B cell (primary cell): ENCODE results near the gene MTPN. TPM values are rescaled to one million over a fixed set of nuclear protein-coding genes. Genes with fewer than 3 reads are reported as not detected.

Experiments
- ATAC-seq: fragments of 200-7000 bp; cut with Tn5 transposase; one replicate; pipeline ENCODE4 v1.10.0; 2021; ENCODE audit warnings: low read depth, mild to moderate bottlenecking, moderate number of reproducible peaks, moderate library complexity
- CTCF ChIA-PET: fragments of 350-600 bp; sonication (Branson Sonifier 250); formaldehyde crosslinking; loops from one replicate; lab custom pipeline; 2021; ENCODE audit warnings: antibody characterized with exemption, inconsistent platforms; lab: Charles Lee
- POLR2A ChIA-PET: fragments of 350-600 bp; sonication (Branson Sonifier 250); formaldehyde crosslinking; loops from one replicate; lab custom pipeline; 2021; ENCODE audit warnings: antibody characterized with exemption; lab: Charles Lee
- DNase-seq: peaks from one replicate; pipeline ENCODE4 v3.0.0; 2013
- H2AFZ ChIP-seq: 2 replicates; pipeline ENCODE4 v1.6.1; 2012; ENCODE audit warnings: mild to moderate bottlenecking, low read depth, low read length; ENCODE audit not compliant: insufficient read depth, poor library complexity, severe bottlenecking
- H3K27ac ChIP-seq, 2 donors: 1 replicate in 1 of 2; 2 replicates in 1 of 2; pipeline ENCODE4 v1.5.1; 2012 to 2013; ENCODE audit warnings: low read length in 2 of 2, mild to moderate bottlenecking in 2 of 2, moderate library complexity in 1 of 2
- H3K27me3 ChIP-seq, 4 experiments: fragments of 200-600 bp in 1 of 4; sonication (generic) in 1 of 4; replicated peaks in 1 of 4; 1 replicate in 2 of 4; 2 replicates in 2 of 4; pipeline versions ENCODE4 v1.6.1 to v1.7.0; 2013 to 2016; ENCODE audit warnings: low read length in 3 of 4, mild to moderate bottlenecking in 2 of 4, mixed read lengths in 1 of 4, moderate library complexity in 1 of 4; ENCODE audit not compliant: insufficient read depth in 4 of 4, control insufficient read depth in 3 of 4; ENCODE audit errors: control extremely low read depth in 1 of 4
- H3K36me3 ChIP-seq, 2 experiments: replicated peaks in 1 of 2; 1 replicate in 1 of 2; 2 replicates in 1 of 2; pipeline versions ENCODE4 v1.6.1 to v1.7.1; 2013; ENCODE audit warnings: low read length in 1 of 2; ENCODE audit not compliant: insufficient read depth in 2 of 2, control insufficient read depth in 1 of 2; ENCODE audit errors: control extremely low read depth in 1 of 2, extremely low read depth in 1 of 2
- H3K4me1 ChIP-seq, 2 donors: fragments of 200-600 bp in 1 of 2; sonication (generic) in 1 of 2; 1 replicate in 1 of 2; 2 replicates in 1 of 2; pipeline versions ENCODE4 v1.5.1 to v1.6.1; 2013 to 2017; ENCODE audit warnings: low read length in 2 of 2; ENCODE audit not compliant: control insufficient read depth in 2 of 2, insufficient read depth in 2 of 2
- H3K4me2 ChIP-seq: replicated peaks from 2 replicates; pipeline ENCODE3; 2012; ENCODE audit warnings: mild to moderate bottlenecking, low read depth, low read length; ENCODE audit not compliant: poor library complexity, severe bottlenecking
- H3K4me3 ChIP-seq, 5 experiments: fragments of 200-600 bp in 1 of 5; sonication (generic) in 1 of 5; 1 replicate in 3 of 5; 2 replicates in 2 of 5; pipeline versions ENCODE4 v1.5.1 to v1.7.0; 2011 to 2016; ENCODE audit warnings: low read length in 4 of 5, mild to moderate bottlenecking in 4 of 5, low read depth in 2 of 5, control low read depth in 1 of 5, moderate library complexity in 1 of 5; ENCODE audit not compliant: insufficient read depth in 1 of 5; ENCODE audit errors: control extremely low read depth in 1 of 5, extremely low read depth in 1 of 5
- H3K79me2 ChIP-seq: fragments of 200-600 bp; sonication (generic); one replicate; pipeline ENCODE4 v1.6.0; 2016; ENCODE audit warnings: low read length; ENCODE audit not compliant: control insufficient read depth, insufficient read depth
- H3K9ac ChIP-seq: fragments of 200-600 bp; sonication (generic); 2 replicates; pipeline ENCODE4 v1.6.1; 2017; ENCODE audit warnings: mild to moderate bottlenecking, low read length, moderate library complexity
- H3K9me3 ChIP-seq, 3 donors: one replicate each; pipeline versions ENCODE4 v1.6.1 to v1.7.1; 2013; ENCODE audit warnings: low read length in 2 of 3; ENCODE audit not compliant: control insufficient read depth in 2 of 3, insufficient read depth in 1 of 3; ENCODE audit errors: control extremely low read depth in 1 of 3
- H4K20me1 ChIP-seq: 2 replicates; pipeline ENCODE4 v1.6.0; 2012; ENCODE audit warnings: mild to moderate bottlenecking, low read length; ENCODE audit not compliant: insufficient read depth, control insufficient read depth, poor library complexity, severe bottlenecking
- H3K27ac Mint-ChIP-seq: one replicate; pipeline ENCODE4 v1.8.0; 2021; ENCODE audit warnings: mixed read lengths
- H3K27me3 Mint-ChIP-seq: one replicate; pipeline ENCODE4 v1.8.0; 2021; ENCODE audit warnings: mixed read lengths
- H3K4me1 Mint-ChIP-seq: one replicate; pipeline ENCODE4 v1.8.0; 2021; ENCODE audit warnings: mixed read lengths
- H3K4me3 Mint-ChIP-seq: one replicate; pipeline ENCODE4 v1.8.0; 2021; ENCODE audit warnings: mixed read lengths
- H3K9me3 Mint-ChIP-seq: one replicate; pipeline ENCODE4 v1.8.0; 2022; ENCODE audit warnings: mixed read lengths; ENCODE audit not compliant: insufficient read depth
- EZH2 ChIP-seq: IDR thresholded peaks from 2 replicates; pipeline ENCODE4 v1.6.1; 2012; ENCODE audit warnings: borderline replicate concordance, low read depth, mild to moderate bottlenecking, moderate library complexity, low read length; ENCODE audit not compliant: insufficient read depth, poor library complexity, severe bottlenecking
- WGBS: methylation state at CpG from one replicate; pipeline ENCODE4 v1.1.5; 2013; ENCODE audit warnings: missing lambda C conversion rate; ENCODE audit not compliant: insufficient coverage; 5-methylcytosine and 5-hydroxymethylcytosine counted together
- intact Hi-C: fragments of 100-400 bp; cut with micrococcal nuclease; formaldehyde crosslinking; loops from one replicate; pipeline ENCODE4 v1.10.0; 2022
- polyA plus RNA-seq: library from polyadenylated mRNA; depleted of rRNA; stranded (reverse); fragments of >200 nt; gene quantifications from 2 replicates; pipeline ENCODE4 v1.2.3, GENCODE V29; 2012
- total RNA-seq, 2 donors: library from RNA; stranded (reverse); fragments of 120-200 nt in 1 of 2; gene quantifications; 1 replicate in 1 of 2; 2 replicates in 1 of 2; pipeline versions ENCODE4 v1.2.3 to v1.2.4, GENCODE V29; 2013 to 2022
- TF ChIP-seq, protein P1 (sequence below): fragments of 200-600 bp; IDR thresholded peaks from one replicate; pipeline ENCODE4 v1.8.0; 2022; ENCODE audit warnings: antibody characterized with exemption, mild to moderate bottlenecking

The MTPN gene
- total and polyA plus RNA-seq, 2 donors (not counting 1 experiment from before 2014, with no cell fraction given): 60.5 to 115 TPM

DNA sequence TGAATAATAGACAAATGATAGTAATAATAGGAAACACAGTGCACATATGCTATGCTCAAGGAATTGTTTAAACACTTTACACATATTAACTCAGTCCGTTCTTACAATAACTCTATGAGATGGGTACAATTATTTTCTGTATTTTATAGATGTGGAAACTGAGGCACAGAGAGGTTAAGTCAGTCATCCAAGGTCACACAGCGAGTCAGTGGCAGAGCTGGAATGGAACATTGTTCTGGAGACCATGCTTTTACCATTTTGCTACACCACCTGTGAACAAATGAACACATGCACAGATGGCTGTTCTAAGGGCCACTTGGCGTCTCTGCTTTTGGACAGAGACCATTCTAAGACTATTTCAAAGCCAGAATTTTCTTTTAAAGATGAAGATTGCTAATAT, 26.9 kb upstream of the MTPN start:
- Mint-ChIP-seq H3K4me3 (no peak overlapping the region), H3K27ac (no peak overlapping the region), H3K27me3 (no peaks in the 10 kb centered on the region), H3K4me1 (no peaks in the 10 kb centered on the region), H3K9me3 (no peaks in the 10 kb centered on the region)
- Histone ChIP-seq H3K79me2 (no peaks in the 10 kb centered on the region), H3K4me2 (no peak overlapping the region), H3K9me3 (peaks cover 0 to 8% (median 0%) of the 10 kb centered on the region in 3 donors), H4K20me1 (no peaks in the 10 kb centered on the region), H3K4me3 (no peak overlapping the region), H3K36me3 (no peaks in the 10 kb centered on the region), H3K9ac (no peak overlapping the region), H3K27ac (no peak overlapping the region), H2AFZ (no peak overlapping the region), H3K4me1 (peaks cover 0 to under 1% of the 10 kb centered on the region in 2 donors), H3K27me3 (no peaks in the 10 kb centered on the region)
- WGBS: 100% methylated on average over 1 of the region's 3 CpGs
- intact Hi-C loops: no loop called here
- ATAC-seq (no peak), DNase-seq (no peak)
- ChIA-PET POLR2A (no interaction called here), CTCF (no interaction called here)
- TF ChIP-seq, protein P1, sequence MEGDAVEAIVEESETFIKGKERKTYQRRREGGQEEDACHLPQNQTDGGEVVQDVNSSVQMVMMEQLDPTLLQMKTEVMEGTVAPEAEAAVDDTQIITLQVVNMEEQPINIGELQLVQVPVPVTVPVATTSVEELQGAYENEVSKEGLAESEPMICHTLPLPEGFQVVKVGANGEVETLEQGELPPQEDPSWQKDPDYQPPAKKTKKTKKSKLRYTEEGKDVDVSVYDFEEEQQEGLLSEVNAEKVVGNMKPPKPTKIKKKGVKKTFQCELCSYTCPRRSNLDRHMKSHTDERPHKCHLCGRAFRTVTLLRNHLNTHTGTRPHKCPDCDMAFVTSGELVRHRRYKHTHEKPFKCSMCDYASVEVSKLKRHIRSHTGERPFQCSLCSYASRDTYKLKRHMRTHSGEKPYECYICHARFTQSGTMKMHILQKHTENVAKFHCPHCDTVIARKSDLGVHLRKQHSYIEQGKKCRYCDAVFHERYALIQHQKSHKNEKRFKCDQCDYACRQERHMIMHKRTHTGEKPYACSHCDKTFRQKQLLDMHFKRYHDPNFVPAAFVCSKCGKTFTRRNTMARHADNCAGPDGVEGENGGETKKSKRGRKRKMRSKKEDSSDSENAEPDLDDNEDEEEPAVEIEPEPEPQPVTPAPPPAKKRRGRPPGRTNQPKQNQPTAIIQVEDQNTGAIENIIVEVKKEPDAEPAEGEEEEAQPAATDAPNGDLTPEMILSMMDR: no peak
- no peak for TF ChIP-seq EZH2

DNA sequence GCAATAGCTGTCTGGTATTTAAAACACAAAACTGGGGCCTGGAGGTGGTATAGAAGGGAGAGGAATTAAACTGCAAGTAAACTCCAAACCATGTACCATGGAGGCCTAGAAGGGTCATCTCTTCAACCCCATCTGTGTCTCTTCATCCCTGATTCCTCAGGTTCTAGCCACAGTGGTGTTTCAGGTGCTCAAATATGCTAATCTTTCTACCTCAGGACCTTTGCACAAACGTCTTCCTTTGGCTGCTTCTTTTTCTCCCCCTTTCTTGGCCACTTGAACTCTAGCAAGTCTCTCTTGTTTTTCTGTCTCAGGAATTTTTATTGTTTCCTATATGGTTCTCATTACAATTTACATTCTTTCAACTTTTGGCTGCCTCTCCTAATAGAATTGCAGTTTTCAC, 25.6 kb upstream of the MTPN start:
- Histone ChIP-seq H4K20me1 (no peaks in the 10 kb centered on the region), H3K36me3 (no peaks in the 10 kb centered on the region), H3K4me1 (no peaks in the 10 kb centered on the region), H3K4me3 (no peak overlapping the region), H3K27ac (no peak overlapping the region), H3K9ac (no peak overlapping the region), H3K79me2 (no peaks in the 10 kb centered on the region), H3K4me2 (no peak overlapping the region), H3K27me3 (no peaks in the 10 kb centered on the region), H3K9me3 (peaks cover 0 to 8% (median 0%) of the 10 kb centered on the region in 3 donors), H2AFZ (no peak overlapping the region)
- ChIA-PET CTCF (no interaction called here), POLR2A (no interaction called here)
- ATAC-seq (no peak), DNase-seq (no peak)
- TF ChIP-seq, protein P1: no peak
- no peak for TF ChIP-seq EZH2
- H3K27me3 Mint-ChIP-seq: no peaks in the 10 kb centered on the region
- 67% methylated on average over 1 of the region's 1 CpG for WGBS
- no peaks in the 10 kb centered on the region for H3K4me1 Mint-ChIP-seq
- no peak overlapping the region for H3K27ac Mint-ChIP-seq
- no peak overlapping the region for H3K4me3 Mint-ChIP-seq
- intact Hi-C loops: no loop called here
- H3K9me3 Mint-ChIP-seq: no peaks in the 10 kb centered on the region
